Left ventricle myocardium superior (tissue), 1 donor: ENCODE results near the gene NECAP2. TPM values are rescaled to one million over a fixed set of nuclear protein-coding genes. Genes with fewer than 3 reads are reported as not detected.

Source experiments
- ATAC-seq: fragments of 200-7000 bp; cut with Tn5 transposase; one replicate; pipeline ENCODE4 v1.9.1; 2020; ENCODE audit warnings: mild to moderate bottlenecking, moderate library complexity
- DNase-seq: peaks from one replicate; pipeline ENCODE4 v3.0.0-alpha.2; 2020
- intact Hi-C: fragments of 100-400 bp; cut with micrococcal nuclease; formaldehyde crosslinking; loops from one replicate; pipeline ENCODE4 v1.11.0; 2022
- long read RNA-seq: library from polyadenylated mRNA; unstranded; transcript quantifications from one replicate; pipeline ENCODE4 v2.0.0, GENCODE V29; 2021
- total RNA-seq: library from RNA; stranded (reverse); fragmentation: NEBNext Ultra II Directional; extraction: Animal tissue kit (Norgen Biotek cat#: 25700); gene quantifications from one replicate; pipeline ENCODE4 v1.2.1, GENCODE V29; 2021
- donor health status: DM: no; HTN: yes; CAD: no; lungs with severe emphysema.

Gene NECAP2
- total RNA-seq = 13.7 TPM
- long read RNA-seq, transcript NECAP2-201 (8 exons, 2,070 nt) = major isoform, 19 of 37 reads
- long read RNA-seq, partial matches to known transcripts = 14 of 37 reads
- long read RNA-seq, other reads (novel, unspliced or antisense) = 0 of 37 reads

DNA sequence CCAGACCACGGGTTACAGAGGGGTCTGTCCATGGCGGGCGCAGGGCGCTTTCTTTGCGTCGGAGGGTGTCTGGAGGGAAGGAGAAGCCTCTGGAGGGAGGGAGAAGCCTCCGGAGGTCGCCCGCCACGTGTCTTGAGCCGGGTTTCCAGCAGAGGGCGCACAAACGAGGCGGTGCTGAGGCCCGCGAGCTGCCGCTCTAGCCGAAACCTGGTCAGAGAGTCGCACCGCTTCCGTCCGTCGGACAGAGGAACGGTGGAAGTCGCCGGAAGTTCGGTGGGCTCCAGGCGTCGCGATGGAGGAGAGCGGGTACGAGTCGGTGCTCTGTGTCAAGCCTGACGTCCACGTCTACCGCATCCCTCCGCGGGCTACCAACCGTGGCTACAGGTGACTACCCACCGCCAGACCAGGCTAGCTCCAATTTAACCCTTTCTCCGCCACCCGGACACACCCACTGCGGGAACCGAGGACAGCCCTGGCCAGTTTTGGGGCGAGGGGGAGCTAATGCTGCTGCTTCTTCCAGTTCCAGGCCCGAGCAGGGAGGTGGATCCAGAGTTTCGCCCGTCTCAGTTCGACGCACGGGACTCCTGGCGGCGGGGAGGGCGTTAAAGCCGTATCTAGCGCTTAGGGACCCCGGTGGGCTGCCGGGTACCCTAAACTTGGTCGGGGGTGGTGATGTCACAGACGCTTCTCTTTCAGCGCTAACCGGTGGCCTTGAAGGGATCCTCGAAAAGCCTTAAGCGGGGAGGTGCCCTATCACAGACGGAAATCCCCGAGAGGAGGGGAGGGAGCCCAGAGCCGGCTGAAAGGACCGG, at the start of gene NECAP2:
TSS of gene NECAP2 (plus strand) at position 255 of the 812 bp plus-strand sequence. CDS start at position 293, 38 bp downstream.
- peak; percentile 96 for DNase-seq
- intact Hi-C loops = no loop called here
- peak; percentile 96 for ATAC-seq

DNA sequence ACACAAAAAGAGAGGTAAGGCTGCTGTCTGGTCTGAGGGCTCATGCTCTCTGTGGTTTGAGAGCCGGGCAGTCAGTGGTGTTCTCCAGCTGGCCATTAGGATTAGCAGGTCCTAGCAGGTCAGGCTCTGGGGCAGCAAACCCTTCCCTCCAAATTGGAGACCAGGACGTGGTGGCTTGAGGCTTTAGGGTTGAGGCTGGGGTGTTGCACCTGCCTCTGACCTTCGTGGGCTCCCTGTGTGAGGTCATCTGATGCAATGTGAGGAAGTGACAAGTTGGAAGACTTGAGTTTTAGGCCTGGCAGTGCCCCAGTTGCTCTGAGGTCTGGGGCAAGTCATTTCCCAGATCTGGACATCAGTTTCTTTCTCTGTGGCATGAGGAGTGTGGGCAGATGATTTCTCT, 49.1 kb upstream of the NECAP2 start:
- no peak for ATAC-seq
- DNase-seq = no peak
- intact Hi-C loops = no loop called here

DNA sequence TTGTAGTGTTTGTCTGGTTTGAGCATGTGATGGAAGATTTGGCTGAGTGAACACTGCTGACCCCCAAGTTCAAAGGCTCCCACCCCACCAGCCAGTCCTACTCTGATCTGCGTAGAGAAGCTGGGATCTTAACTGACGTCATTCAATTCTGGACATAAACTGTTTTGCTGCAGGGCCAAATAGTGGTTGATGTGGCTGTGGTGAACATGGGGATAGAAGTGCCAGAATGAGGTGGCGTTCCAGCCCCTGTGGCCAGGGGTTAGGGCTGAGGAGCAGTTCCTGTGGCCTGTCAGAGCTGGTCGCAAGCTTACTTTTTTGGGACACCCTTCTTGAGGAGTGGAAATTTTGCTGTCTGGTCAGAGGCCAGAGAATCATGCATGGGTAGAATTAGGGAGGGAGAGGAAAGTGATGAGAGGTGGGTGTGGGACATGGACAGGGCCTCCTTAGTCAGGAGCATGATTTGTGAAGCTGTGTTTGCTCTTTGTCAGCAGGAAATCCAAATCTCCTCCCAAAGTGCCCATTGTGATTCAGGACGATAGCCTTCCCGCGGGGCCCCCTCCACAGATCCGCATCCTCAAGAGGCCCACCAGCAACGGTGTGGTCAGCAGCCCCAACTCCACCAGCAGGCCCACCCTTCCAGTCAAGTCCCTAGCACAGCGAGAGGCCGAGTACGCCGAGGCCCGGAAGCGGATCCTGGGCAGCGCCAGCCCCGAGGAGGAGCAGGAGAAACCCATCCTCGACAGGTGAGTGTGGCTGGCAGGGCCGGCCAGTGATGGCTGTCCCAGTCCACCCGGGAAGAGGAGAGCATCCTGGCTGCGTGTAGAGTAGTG, 47.6 kb upstream of the NECAP2 start:
- ATAC-seq (no peak), DNase-seq (no peak)
- intact Hi-C loops = no loop called here

DNA sequence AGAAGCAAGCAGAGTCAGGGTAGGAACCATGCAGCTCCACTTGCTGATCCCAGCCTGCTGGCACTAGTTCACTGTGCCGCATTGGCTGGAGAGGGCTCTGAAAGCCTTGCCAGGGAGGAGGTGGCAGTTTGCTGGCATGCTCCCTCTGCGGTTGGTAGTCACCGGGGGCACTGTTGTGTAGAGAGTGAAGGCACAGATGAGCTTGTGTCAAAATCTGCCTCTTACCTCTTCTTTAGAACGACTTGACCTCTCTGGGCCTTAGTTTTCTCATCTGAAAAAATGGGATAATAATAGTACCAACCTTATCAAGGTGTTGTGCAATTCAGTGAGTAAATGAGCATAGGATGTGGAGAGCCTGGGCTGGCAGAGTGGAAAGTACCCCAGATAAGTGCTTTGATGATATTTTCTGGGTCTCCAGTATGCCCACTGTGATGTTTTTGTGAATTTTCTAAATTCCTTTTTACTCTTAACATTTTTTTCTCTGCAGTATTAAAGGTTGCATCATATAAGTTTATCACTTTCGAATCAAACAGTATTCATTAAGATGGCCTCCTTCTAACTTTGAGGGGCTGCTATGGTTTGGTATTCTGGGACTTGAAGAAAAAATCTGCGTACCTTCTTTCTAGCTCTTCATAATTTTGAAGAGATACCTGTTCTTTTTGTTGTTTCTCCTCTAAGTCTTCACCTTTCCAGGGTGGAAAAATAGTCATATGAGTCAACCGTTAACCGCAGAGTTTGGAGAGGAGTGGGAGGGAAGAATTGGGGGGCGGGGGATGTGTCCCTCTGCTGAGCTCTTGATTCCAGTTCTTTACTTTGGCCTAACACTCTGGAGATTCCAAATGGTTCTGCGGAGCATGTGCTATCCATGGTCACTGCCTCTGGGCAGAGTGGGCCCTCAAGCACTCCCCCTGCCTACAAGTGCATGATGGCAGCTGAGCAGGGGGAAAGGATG, 46.7 kb upstream of the NECAP2 start:
- ATAC-seq (peak; percentile 39), DNase-seq (peak; percentile 34)
- intact Hi-C loops = no loop called here

DNA sequence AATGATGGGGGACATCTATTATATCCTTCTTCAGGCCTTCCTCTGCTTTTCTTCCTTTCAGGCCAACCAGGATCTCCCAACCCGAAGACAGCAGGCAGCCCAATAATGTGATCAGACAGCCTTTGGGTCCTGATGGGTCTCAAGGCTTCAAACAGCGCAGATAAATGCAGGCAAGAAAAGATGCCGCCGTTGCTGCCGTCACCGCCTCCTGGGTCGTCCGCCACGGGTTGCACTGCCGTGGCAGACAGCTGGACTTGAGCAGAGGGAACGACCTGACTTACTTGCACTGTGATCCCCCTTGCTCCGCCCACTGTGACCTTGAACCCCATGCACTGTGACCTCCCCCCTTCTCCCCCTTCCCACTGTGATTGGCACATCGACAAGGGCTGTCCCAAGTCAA, 45.5 kb upstream of the NECAP2 start:
- no peak for DNase-seq
- intact Hi-C loops = no loop called here

GRCh38 chr1:16396591-16396990, 43.9 kb upstream of the NECAP2 start:
- intact Hi-C loops = no loop called here
- DNase-seq = peak; percentile 42
- no peak for ATAC-seq

More for the DNA sequence above, 45.5 kb upstream of the NECAP2 start:
- no peak for ATAC-seq

DNA sequence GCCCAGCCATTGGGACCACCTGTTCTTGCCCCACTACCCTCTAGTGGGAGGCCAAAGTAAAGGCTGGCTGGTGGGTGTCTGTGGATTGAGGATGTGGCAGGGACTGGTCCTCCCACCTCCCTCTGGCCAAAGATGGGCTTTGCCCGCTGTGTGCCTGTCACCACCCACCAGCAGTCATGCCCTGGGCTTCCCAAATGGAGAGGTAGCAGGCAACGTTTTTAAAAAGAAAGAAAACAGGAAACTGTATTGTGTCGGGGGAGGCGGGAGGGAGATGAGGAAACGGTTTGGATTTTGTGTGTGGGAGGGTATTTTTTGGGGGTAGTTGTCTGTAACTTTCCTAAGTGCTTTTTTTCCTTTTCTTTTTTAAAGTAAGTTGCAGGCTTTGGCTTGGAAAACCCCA, 43.4 kb upstream of the NECAP2 start:
- intact Hi-C loops = no loop called here
- DNase-seq = no peak
- ATAC-seq = no peak

- ATAC-seq (no peak), DNase-seq (no peak)
- intact Hi-C loops = no loop called here
Measured at GRCh38 chr1:16398371-16398953, 42.1 kb upstream of the NECAP2 start.

GRCh38 chr1:16402742-16403141, 37.8 kb upstream of the NECAP2 start:
- DNase-seq = no peak
- intact Hi-C loops = no loop called here
- ATAC-seq = no peak

DNA sequence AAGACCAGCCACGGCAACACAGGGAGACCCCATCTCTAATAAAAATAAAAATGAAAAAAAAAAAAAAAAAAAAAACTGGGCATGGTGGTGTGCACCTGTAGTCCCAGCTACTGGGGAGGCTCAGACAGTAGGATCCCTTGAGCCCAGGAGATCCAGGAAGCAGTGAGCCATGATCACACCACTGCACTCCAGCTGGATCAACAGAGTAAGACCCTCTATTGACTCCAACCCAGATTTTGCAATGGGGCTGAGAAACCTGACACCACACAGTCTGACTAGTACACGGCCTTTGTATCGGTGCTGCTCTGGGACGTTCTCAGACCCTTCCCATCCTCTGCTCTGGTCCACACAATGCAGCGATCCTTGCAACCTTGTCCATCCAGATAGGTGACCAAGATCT, 35.1 kb upstream of the NECAP2 start:
- no peak for DNase-seq
- intact Hi-C loops = no loop called here
- ATAC-seq = no peak

DNA sequence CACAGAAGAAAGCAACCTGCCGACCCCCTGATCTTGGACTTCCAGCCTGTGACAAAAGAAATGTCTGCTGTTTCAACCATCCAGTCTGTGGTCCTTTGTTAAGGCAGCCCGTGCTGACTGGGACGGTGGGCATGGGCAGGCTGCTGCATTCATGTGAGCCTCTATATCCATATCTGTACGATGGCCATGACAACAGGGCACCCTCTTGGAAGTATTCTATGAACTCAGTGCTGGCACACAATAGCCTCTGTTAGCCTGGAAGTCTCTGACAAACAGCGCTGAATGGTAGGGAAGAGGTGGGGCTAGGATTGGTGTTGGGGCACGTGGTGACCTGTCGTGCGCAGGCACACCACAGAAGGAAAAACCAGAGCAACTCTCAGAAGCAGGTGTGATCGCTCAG, 33.7 kb upstream of the NECAP2 start:
- ATAC-seq (no peak), DNase-seq (no peak)
- intact Hi-C loops = no loop called here

- ATAC-seq (no peak), DNase-seq (no peak)
- intact Hi-C loops = no loop called here
Measured at GRCh38 chr1:16409536-16410152, 30.9 kb upstream of the NECAP2 start.

DNA sequence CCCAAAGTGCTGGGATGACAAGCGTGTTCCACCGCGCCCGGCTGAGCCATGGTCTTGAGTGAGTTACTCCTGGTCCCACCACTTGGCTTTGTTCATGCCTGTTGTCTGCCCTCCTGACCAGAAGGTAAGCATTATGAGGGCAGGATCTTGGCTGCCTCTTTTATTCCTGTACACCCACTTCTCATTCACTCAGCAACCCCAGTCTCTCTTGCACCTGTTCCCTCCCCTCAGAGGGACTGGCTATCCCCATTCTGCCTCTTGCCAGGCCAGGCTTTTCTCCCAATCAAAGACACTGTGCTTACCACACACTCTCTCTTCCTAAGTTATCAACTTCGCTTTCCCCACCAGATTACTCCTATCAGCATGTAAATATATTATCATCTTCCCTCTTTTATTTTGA, 29.7 kb upstream of the NECAP2 start:
- DNase-seq = no peak
- no peak for ATAC-seq
- intact Hi-C loops = no loop called here

GRCh38 chr1:16413191-16413590, 27.3 kb upstream of the NECAP2 start:
- DNase-seq (no peak), ATAC-seq (no peak)
- intact Hi-C loops = no loop called here

GRCh38 chr1:16418823-16419425, 21.6 kb upstream of the NECAP2 start:
- intact Hi-C loops = no loop called here
- no peak for ATAC-seq
- no peak for DNase-seq

DNA sequence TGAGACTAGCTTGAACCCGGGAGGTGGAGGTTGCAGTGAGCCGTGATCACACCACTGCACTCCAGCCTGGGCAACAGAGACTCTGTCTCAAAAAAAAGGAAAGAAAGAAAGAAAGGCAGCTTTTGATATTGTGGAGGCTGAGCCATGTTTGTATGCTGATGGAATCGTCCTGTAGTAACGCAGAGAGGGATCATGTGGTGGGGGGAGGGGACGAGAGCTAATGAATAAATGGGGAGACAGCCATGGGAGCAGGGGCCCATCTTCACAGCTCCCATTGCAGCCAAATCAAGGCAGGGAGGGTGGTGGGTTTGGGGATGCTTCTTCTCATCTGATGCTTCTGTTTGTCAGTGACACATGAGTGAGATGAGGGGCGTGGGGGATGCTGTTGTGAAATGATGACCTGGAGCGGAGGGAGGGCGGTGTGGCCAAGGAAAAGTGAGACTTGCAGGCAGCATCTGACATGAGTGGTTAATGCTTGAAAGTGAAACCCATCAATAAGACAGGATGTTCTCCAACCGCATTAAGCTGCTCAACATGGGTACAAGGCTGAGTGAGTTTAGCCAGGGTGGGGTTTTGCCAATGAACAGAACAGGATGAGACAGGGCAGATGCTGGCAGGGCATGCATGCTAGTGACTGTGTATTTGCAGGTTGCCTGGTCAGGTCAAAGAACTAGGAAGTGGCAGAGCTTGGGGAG, 20.0 kb upstream of the NECAP2 start:
- no peak for DNase-seq
- no peak for ATAC-seq
- intact Hi-C loops = no loop called here

DNA sequence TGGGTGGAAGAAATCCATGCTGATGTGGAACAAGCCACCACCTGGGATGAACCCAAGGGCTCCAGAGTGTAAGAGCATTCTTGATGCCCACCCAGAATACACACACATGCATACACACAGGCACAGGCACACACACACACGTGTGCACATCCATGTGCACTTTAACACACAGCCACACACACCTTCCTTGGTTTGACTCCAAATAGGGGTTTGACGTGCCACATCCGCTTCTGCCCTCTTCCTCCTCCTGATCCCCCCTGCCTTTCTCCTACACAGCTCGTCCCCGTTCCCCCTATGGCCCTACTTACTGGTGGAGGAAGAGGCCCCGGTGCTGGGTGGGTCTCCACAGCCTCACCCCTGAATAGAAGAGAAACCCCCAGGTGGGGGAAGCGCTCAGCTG, 19.3 kb upstream of the NECAP2 start:
- ATAC-seq (no peak), DNase-seq (no peak)
- intact Hi-C loops = no loop called here
